Keratinocyte (primary cell): Measurements from ENCODE around the gene DCHS2. TPM values are rescaled to one million over a fixed set of nuclear protein-coding genes. Genes with fewer than 3 reads are reported as not detected.

Source experiments
- DNase-seq: peaks from one replicate; pipeline ENCODE4 v3.0.0-alpha.2; 2011; ENCODE audit warnings: low read depth, missing footprints, low spot score
- FAIRE-seq: peaks from 2 replicates; lab custom pipeline; 2011; peaks lifted over from hg19 to GRCh38; lab: Jason Lieb, UNC
- H2AFZ ChIP-seq: 2 replicates; pipeline ENCODE4 v1.6.0; 2012; ENCODE audit warnings: low read length, control low read depth, inconsistent platforms; ENCODE audit not compliant: control insufficient read depth
- H3K27ac ChIP-seq: 2 replicates; pipeline ENCODE4 v1.5.1; 2011; ENCODE audit warnings: low read length; ENCODE audit not compliant: control insufficient read depth, insufficient read depth
- H3K27me3 ChIP-seq: 3 replicates; pipeline ENCODE4 v1.6.0; 2011; ENCODE audit warnings: low read length; ENCODE audit not compliant: control insufficient read depth, insufficient read depth; ENCODE audit errors: extremely low read depth
- H3K36me3 ChIP-seq, 2 experiments: 2 replicates in 1 of 2; 3 replicates in 1 of 2; pipeline ENCODE4 v1.5.1; 2011; ENCODE audit warnings: low read length in 2 of 2, mild to moderate bottlenecking in 1 of 2; ENCODE audit not compliant: control insufficient read depth in 2 of 2, insufficient read depth in 2 of 2; ENCODE audit errors: extremely low read depth in 1 of 2
- H3K4me1 ChIP-seq: 3 replicates; pipeline ENCODE4 v1.5.1; 2011; ENCODE audit warnings: low read length; ENCODE audit not compliant: control insufficient read depth, insufficient read depth; ENCODE audit errors: extremely low read depth
- H3K4me2 ChIP-seq: 3 replicates; pipeline ENCODE4 v1.6.0; 2011; ENCODE audit warnings: low read depth, low read length; ENCODE audit not compliant: control insufficient read depth, insufficient read depth; ENCODE audit errors: extremely low read depth
- H3K4me3 ChIP-seq, 3 experiments: fragments of 200-600 bp in 1 of 3; sonication (generic) in 1 of 3; 2 replicates in 2 of 3; 3 replicates in 1 of 3; pipeline ENCODE4 v1.5.1; 2011 to 2016; ENCODE audit warnings: low read length in 3 of 3, mild to moderate bottlenecking in 3 of 3, control low read depth in 2 of 3, inconsistent platforms in 1 of 3, low read depth in 1 of 3, mixed read lengths in 1 of 3, mixed run types in 1 of 3, moderate library complexity in 1 of 3; ENCODE audit not compliant: control insufficient read depth in 2 of 3, insufficient read depth in 2 of 3; ENCODE audit errors: extremely low read depth in 1 of 3
- H3K79me2 ChIP-seq: 2 replicates; pipeline ENCODE4 v1.6.0; 2012; ENCODE audit warnings: low read length; ENCODE audit not compliant: control insufficient read depth, insufficient read depth
- H3K9ac ChIP-seq: 3 replicates; pipeline ENCODE4 v1.6.0; 2011; ENCODE audit warnings: low read length; ENCODE audit not compliant: control insufficient read depth, insufficient read depth; ENCODE audit errors: extremely low read depth
- H3K9me1 ChIP-seq: 3 replicates; pipeline ENCODE4 v1.6.0; 2011; ENCODE audit warnings: low read length; ENCODE audit not compliant: control insufficient read depth, insufficient read depth; ENCODE audit errors: extremely low read depth
- H3K9me3 ChIP-seq: 2 replicates; pipeline ENCODE4 v1.5.1; 2012; ENCODE audit warnings: low read depth, low read length; ENCODE audit not compliant: control insufficient read depth
- H4K20me1 ChIP-seq: 3 replicates; pipeline ENCODE4 v1.6.0; 2011; ENCODE audit warnings: low read length; ENCODE audit not compliant: control insufficient read depth, insufficient read depth; ENCODE audit errors: extremely low read depth
- EZH2 ChIP-seq: IDR thresholded peaks from one replicate; pipeline ENCODE4 v1.6.1; 2012; ENCODE audit warnings: inconsistent platforms, mild to moderate bottlenecking, low read length, moderate library complexity
- dilution Hi-C: fragments of 300-500 bp; cut with MboI; formaldehyde crosslinking; loops from one replicate; pipeline ENCODE4 v1.7.0; 2020; ENCODE audit warnings: low sequenced_read_pairs; ENCODE audit not compliant: extremely low pct_ligation_motif_present
- polyA plus RNA-seq, 5 experiments: library from polyadenylated mRNA; depleted of rRNA in 3 of 5; stranded (reverse) in 3 of 5; stranded (forward) in 1 of 5; unstranded in 1 of 5; fragments of >200 nt; gene quantifications; 1 replicate in 1 of 5; 2 replicates in 3 of 5; 3 replicates in 1 of 5; pipeline versions ENCODE4 v1.2.1 to v1.2.3, GENCODE V29; 2011 to 2012; ENCODE audit warnings: missing spikeins in 2 of 5, low read depth in 1 of 5, low replicate concordance in 1 of 5
- TF ChIP-seq, protein P1 (sequence below), 3 experiments: IDR thresholded peaks in 1 of 3; conservative IDR thresholded peaks in 1 of 3; optimal IDR thresholded peaks in 1 of 3; 2 replicates in 2 of 3; 3 replicates in 1 of 3; pipeline versions ENCODE3 to v1.5.1; 2011; ENCODE audit warnings: low read length in 3 of 3, mild to moderate bottlenecking in 3 of 3, moderate library complexity in 2 of 3, control low read depth in 1 of 3, inconsistent platforms in 1 of 3; ENCODE audit not compliant: insufficient read depth in 2 of 3; ENCODE audit errors: extremely low read depth in 1 of 3

DCHS2 gene
- polyA plus RNA-seq, 1 donor (not counting 4 experiments of a cell fraction or from before 2014, with no cell fraction given) = 0.01 TPM

DNA sequence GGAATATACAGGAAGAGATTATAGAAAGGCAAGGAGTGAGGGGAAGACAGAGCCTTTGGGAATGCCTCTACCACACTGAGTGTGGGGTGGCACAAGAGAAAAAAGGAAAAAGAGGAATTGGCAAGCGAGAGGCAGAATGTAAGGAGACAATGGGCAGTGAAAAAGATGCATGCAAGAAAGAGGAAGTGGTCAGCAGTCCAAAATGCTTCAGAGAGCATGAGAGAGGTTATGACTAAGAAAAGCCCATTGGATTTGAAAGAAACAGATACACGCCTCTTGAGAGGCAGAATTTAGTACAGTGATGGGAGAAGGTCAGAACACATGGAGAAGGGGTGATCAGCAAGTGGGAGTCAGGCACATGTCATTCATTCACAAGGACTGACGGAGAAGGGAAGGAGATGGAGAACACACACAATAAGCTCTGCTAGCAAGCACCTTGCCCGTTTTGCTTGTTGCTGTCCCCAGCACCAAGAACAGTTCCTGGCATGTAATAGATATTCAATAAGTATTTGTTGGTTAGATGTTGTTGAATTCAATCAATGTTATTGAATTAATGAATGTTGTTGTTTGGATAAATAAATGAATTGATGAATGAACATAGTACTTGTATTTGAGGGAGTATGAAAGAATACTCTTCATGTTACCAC lies 6.3 kb downstream of the DCHS2 start:
- peaks cover 16% of the 10 kb centered on the region for H3K27me3 ChIP-seq
- TF ChIP-seq, protein P1, sequence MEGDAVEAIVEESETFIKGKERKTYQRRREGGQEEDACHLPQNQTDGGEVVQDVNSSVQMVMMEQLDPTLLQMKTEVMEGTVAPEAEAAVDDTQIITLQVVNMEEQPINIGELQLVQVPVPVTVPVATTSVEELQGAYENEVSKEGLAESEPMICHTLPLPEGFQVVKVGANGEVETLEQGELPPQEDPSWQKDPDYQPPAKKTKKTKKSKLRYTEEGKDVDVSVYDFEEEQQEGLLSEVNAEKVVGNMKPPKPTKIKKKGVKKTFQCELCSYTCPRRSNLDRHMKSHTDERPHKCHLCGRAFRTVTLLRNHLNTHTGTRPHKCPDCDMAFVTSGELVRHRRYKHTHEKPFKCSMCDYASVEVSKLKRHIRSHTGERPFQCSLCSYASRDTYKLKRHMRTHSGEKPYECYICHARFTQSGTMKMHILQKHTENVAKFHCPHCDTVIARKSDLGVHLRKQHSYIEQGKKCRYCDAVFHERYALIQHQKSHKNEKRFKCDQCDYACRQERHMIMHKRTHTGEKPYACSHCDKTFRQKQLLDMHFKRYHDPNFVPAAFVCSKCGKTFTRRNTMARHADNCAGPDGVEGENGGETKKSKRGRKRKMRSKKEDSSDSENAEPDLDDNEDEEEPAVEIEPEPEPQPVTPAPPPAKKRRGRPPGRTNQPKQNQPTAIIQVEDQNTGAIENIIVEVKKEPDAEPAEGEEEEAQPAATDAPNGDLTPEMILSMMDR (optimal IDR thresholded peaks at IDR 0.05 in 1 of 3, IDR thresholded peaks at IDR 0.05 in 1 of 3, conservative IDR thresholded peaks at IDR 0.05 in 1 of 3; ENCODE audit: extremely low read depth in 1 of 3, insufficient read depth in 2 of 3, low read length in 3 of 3) = no peak
- no peak for TF ChIP-seq EZH2
- no peaks in the 10 kb centered on the region for H3K4me1 ChIP-seq
- no peak overlapping the region for H3K4me2 ChIP-seq
- no peak overlapping the region for H3K9ac ChIP-seq
- no peaks in the 10 kb centered on the region for H4K20me1 ChIP-seq
- no peak for FAIRE-seq
- no peaks in the 10 kb centered on the region for H3K9me1 ChIP-seq
- dilution Hi-C loops = no loop called here
- no peak overlapping the region for H3K27ac ChIP-seq
- H2AFZ ChIP-seq = no peak overlapping the region
- H3K79me2 ChIP-seq = no peaks in the 10 kb centered on the region
- no peaks in the 10 kb centered on the region for H3K36me3 ChIP-seq
- H3K4me3 ChIP-seq = no peak overlapping the region
- DNase-seq = no peak
- H3K9me3 ChIP-seq = no peaks in the 10 kb centered on the region

DNA sequence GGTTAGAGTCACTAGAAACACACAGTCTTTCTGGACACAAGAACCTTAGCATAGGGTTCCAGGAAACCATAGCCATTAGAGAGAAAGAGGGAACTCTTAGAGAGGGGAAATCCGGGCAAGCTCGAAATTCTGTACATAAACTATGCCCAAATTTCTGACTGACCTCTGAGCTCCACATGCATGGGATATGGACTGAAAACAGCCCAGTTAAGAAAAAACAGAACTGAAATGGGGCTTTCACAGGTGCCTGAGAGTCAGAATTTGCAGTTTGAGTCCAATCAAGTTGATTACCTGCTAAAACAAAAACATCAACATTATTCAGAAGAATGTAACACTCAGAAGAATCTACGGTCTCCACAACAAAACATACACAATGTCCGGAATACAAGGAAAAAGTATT lies 13.1 kb downstream of the DCHS2 start:
- Histone ChIP-seq H3K36me3 (no peaks in the 10 kb centered on the region), H3K9me1 (no peaks in the 10 kb centered on the region), H3K79me2 (no peaks in the 10 kb centered on the region), H3K9ac (no peak overlapping the region), H4K20me1 (no peaks in the 10 kb centered on the region), H3K4me2 (no peak overlapping the region), H3K4me1 (no peaks in the 10 kb centered on the region), H2AFZ (no peak overlapping the region), H3K9me3 (no peaks in the 10 kb centered on the region), H3K27ac (no peak overlapping the region), H3K4me3 (no peak overlapping the region), H3K27me3 (peaks cover 5% of the 10 kb centered on the region)
- DNase-seq = no peak
- FAIRE-seq = no peak
- dilution Hi-C loops = no loop called here
- TF ChIP-seq EZH2 = no peak
- TF ChIP-seq, protein P1 (optimal IDR thresholded peaks at IDR 0.05 in 1 of 3, IDR thresholded peaks at IDR 0.05 in 1 of 3, conservative IDR thresholded peaks at IDR 0.05 in 1 of 3; ENCODE audit: extremely low read depth in 1 of 3, insufficient read depth in 2 of 3, low read length in 3 of 3) = no peak
